Fibroblast of skin of right biceps (primary cell): ENCODE data around the gene RAB11FIP4.

Source experiments
- DNase-seq: peaks from one replicate; pipeline ENCODE4 v3.0.0-alpha.2; 2013

RAB11FIP4 gene

GRCh38 chr17:31461227-31461810 is 69.8 kb downstream of the RAB11FIP4 start:
- no peak for DNase-seq

- no peak for DNase-seq
These were observed 70.8 kb downstream of the RAB11FIP4 start for GRCh38 chr17:31462261-31462660.

GRCh38 chr17:31466096-31466760 is 74.8 kb downstream of the RAB11FIP4 start:
- no peak for DNase-seq

GRCh38 chr17:31467502-31468256 is 76.2 kb downstream of the RAB11FIP4 start:
- no peak for DNase-seq

GRCh38 chr17:31469959-31470358 is 78.5 kb downstream of the RAB11FIP4 start:
- no peak for DNase-seq

GRCh38 chr17:31470592-31470991 is 79.1 kb downstream of the RAB11FIP4 start:
- no peak for DNase-seq

GRCh38 chr17:31472137-31472536 is 80.7 kb downstream of the RAB11FIP4 start:
- no peak for DNase-seq

- DNase-seq, result no peak
These were observed 84.1 kb downstream of the RAB11FIP4 start for GRCh38 chr17:31475378-31476162.

- DNase-seq, result no peak
These were observed 85.3 kb downstream of the RAB11FIP4 start for GRCh38 chr17:31476525-31477416.

GRCh38 chr17:31477417-31478055 is 86.1 kb downstream of the RAB11FIP4 start:
- no peak for DNase-seq

GRCh38 chr17:31479062-31479408 is 87.6 kb downstream of the RAB11FIP4 start:
- no peak for DNase-seq

- no peak for DNase-seq
These were observed 88.0 kb downstream of the RAB11FIP4 start for GRCh38 chr17:31479524-31479923.

GRCh38 chr17:31480067-31480466 is 88.6 kb downstream of the RAB11FIP4 start:
- no peak for DNase-seq

GRCh38 chr17:31480904-31481782 is 89.7 kb downstream of the RAB11FIP4 start:
- no peak for DNase-seq

- no peak for DNase-seq
These were observed 90.3 kb downstream of the RAB11FIP4 start for GRCh38 chr17:31481783-31482081.

GRCh38 chr17:31484821-31485220 is 93.3 kb downstream of the RAB11FIP4 start:
- no peak for DNase-seq

GRCh38 chr17:31486351-31487062 is 95.0 kb downstream of the RAB11FIP4 start:
- no peak for DNase-seq

GRCh38 chr17:31487063-31487647 is 95.7 kb downstream of the RAB11FIP4 start:
- DNase-seq, result no peak

GRCh38 chr17:31487648-31488263 is 96.3 kb downstream of the RAB11FIP4 start:
- peak; percentile 22 for DNase-seq
